ENCODE data around the gene CD177.

DNA sequence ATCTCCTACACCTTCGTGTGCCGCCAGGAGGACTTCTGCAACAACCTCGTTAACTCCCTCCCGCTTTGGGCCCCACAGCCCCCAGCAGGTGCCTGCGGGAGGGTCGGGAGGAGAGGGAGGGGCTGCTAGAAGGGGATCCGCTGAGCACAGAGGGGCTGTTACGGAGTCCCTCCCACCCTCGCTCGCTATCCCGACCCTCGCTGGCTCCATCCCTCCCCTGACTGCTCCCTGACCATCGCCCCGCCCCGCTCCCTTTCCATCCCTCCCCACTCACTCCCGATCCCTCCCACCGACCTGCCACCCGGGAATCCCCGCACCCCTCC is 780 bp downstream of the CD177 start:
- TF ChIP-seq, protein P1, sequence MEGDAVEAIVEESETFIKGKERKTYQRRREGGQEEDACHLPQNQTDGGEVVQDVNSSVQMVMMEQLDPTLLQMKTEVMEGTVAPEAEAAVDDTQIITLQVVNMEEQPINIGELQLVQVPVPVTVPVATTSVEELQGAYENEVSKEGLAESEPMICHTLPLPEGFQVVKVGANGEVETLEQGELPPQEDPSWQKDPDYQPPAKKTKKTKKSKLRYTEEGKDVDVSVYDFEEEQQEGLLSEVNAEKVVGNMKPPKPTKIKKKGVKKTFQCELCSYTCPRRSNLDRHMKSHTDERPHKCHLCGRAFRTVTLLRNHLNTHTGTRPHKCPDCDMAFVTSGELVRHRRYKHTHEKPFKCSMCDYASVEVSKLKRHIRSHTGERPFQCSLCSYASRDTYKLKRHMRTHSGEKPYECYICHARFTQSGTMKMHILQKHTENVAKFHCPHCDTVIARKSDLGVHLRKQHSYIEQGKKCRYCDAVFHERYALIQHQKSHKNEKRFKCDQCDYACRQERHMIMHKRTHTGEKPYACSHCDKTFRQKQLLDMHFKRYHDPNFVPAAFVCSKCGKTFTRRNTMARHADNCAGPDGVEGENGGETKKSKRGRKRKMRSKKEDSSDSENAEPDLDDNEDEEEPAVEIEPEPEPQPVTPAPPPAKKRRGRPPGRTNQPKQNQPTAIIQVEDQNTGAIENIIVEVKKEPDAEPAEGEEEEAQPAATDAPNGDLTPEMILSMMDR (IDR thresholded peaks at IDR 0.05), result no peak
- no peak for TF ChIP-seq EP300 (IDR thresholded peaks at IDR 0.05)
- TF ChIP-seq POLR2A (IDR thresholded peaks at IDR 0.05), result no peak
- no peak for TF ChIP-seq POLR2AphosphoS5 (IDR thresholded peaks at IDR 0.05)
